GM19328 (cell line): ENCODE data around the gene EVI5L.

Experiments
- ATAC-seq: cut with Tn5 transposase; IDR thresholded peaks from one replicate; pipeline ENCODE4 v1.9.1; 2021; ENCODE audit warnings: mild to moderate bottlenecking, moderate library complexity; ENCODE audit not compliant: unreplicated experiment

The EVI5L gene

DNA sequence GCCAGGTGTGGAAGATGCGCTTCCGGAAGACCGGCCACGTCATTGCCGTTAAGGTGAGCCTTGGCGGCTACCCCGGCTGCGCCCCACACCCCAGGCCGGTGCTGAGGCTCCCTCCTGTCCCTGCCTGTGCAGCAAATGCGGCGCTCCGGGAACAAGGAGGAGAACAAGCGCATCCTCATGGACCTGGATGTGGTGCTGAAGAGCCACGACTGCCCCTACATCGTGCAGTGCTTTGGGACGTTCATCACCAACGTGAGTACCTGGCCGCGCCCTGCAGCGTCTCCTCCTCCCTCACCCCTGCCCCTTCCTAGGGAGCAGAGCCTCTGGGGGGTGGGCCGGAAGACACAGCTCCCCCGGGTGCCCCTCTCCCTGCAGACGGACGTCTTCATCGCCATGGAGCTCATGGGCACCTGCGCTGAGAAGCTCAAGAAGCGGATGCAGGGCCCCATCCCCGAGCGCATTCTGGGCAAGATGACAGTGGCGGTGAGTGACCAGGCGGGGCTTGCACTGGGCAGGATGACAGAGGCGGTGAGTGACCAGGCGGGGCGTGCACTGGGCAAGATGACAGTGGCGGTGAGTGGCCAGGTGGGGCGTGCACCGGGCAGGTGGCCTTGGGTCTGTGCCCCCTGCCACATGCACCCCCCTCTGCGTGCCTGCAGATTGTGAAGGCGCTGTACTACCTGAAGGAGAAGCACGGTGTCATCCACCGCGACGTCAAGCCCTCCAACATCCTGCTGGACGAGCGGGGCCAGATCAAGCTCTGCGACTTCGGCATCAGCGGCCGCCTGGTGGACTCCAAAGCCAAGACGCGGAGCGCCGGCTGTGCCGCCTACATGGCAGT, 80.5 kb downstream of the EVI5L start:
- ATAC-seq = no peak

DNA sequence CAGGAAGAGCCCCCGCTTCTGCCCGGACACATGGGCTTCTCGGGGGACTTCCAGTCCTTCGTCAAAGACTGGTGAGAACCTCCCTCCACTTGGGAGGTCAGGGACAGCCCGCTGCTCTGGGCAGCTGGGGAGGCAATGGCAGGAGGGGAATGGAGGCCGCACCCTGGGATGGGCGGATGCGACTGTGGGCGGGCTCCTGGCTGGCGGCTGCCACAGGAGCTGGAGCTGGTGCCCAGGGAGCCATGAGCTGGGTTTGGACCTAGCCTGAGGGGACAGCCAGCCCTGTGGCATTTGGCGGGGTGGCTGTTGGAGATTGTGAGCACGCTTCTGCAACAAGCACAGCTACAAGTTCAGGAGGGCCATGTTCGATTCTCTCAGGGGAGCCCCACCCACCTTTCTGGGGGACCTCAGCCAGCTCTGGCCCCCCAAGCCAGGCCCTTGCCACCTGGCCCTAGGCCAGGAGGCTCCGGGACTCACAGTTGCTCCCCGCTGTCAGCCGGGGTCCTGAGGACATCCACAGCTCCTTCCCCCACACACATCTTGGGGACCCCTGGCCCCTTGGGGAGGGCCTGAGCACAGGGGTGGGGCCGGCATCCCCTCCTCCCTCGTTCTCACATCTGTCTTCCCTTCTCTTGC, 81.6 kb downstream of the EVI5L start:
- ATAC-seq = no peak

DNA sequence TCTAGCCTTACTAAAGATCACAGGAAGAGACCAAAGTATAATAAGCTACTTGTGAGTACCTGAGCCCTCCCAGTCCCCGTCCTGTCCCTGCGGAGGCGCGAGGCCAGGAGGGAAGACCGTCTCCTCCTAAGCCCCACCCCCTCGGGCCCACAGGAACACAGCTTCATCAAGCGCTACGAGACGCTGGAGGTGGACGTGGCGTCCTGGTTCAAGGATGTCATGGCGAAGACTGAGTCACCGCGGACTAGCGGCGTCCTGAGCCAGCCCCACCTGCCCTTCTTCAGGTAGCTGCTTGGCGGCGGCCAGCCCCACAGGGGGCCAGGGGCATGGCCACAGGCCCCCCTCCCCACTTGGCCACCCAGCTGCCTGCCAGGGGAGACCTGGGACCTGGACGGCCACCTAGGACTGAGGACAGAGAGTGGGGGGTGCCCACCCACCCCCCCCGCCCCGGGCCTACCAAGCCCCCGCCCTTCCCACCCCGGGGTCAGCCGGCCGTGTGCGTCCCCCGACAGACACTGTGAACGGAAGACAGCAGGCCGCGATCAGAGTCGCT, 82.2 kb downstream of the EVI5L start:
- ATAC-seq = no peak

DNA sequence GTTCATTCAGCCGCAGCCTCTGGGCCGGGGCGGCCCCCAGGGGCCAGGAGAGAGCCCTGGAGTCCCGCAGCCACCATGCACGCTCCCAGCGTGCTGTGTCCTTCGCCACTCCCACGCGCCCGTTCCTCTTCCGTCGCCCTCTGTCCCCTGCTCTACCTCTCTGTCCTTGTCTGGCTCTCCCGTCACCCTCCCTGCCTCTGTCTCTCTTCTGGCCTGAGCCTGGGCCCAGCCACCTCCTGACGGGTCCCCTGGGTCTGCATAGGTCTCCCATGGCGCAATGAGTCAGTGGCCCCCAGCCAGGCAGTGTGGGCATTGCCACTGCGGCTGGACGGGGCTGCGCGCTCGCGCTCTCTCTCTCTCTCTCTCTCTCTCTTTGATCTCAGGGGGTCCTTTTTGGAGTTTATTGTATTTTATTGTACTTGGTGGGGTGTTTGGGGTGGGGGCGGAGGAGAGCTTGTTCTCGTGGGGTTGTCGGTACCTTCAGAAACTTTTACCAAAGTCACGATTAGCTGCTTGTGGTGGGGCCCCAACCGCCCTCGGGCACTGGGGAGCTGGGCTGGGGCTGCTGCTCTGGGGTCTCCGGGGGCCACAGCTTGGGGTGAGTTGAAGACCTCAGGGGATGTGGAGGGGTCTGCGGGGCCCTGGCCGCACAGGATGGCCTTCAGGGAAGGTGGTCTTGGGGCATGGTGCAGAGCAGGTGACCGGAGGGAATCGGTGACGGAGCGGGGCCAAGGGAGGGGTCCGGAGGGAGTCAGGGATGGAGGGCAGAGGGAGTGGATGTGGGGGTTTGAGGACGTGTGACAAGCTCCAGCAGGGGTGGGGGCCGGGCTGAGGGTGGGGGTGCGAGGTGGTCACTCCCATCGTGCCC, 82.9 kb downstream of the EVI5L start:
- ATAC-seq = no peak

DNA sequence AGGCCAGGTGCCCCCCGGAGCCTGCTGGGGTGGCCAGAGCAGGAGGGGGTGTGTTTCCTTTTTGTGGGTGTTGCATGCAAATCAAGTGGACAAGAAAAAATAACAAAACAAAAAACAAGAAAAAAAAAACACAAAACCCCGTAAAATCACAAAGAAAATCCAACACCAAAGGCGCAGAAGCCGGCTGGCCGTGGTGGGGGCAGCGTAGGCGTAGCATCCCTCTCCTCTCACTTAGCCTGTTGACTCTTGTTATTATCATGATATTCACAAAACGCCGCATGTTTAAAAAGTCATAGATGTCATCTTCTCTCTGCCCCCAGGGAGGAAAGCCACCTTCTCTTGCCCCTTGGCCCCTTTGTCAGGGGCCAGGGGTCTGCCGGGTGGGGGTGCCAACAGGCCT, 83.6 kb downstream of the EVI5L start:
- no peak for ATAC-seq

DNA sequence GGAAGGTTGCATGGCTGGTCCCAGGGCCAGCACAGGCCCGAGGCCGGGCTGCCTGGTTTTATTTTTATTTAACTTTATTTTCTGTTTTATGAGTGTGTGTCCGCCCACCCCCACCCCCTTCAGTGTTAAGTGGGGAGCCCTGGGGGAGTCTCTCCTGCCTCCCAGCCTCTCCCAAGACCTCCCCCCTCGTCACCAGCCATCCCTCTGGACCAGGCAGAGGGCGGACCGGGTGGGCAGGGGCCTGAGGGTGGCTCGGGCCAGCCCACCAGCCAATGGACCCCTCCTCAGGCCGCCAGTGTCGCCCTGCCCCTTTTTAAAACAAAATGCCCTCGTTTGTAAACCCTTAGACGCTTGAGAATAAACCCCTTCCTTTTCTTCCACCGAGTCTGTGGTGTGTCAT, 84.1 kb downstream of the EVI5L start:
- no peak for ATAC-seq
